ENCODE results near the gene C2CD4A.

C2CD4A gene

DNA sequence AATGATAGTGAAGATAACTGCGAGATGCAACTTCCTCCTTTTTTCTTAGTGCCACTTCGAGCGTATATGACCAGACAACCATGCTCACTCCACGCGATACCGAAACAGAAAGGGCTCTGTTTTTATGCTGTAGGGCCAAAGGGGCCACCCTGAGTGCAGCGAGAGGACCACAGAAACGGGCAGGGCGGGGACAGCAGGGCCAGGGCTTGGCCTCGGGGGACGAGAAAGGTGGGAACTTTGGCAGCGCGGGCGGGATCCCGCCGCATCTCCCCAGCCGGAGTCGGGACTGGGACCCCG, 7.0 kb upstream of the C2CD4A start:
- no peak for DNase-seq (ENCODE audit: low read depth in 2 of 2)

DNA sequence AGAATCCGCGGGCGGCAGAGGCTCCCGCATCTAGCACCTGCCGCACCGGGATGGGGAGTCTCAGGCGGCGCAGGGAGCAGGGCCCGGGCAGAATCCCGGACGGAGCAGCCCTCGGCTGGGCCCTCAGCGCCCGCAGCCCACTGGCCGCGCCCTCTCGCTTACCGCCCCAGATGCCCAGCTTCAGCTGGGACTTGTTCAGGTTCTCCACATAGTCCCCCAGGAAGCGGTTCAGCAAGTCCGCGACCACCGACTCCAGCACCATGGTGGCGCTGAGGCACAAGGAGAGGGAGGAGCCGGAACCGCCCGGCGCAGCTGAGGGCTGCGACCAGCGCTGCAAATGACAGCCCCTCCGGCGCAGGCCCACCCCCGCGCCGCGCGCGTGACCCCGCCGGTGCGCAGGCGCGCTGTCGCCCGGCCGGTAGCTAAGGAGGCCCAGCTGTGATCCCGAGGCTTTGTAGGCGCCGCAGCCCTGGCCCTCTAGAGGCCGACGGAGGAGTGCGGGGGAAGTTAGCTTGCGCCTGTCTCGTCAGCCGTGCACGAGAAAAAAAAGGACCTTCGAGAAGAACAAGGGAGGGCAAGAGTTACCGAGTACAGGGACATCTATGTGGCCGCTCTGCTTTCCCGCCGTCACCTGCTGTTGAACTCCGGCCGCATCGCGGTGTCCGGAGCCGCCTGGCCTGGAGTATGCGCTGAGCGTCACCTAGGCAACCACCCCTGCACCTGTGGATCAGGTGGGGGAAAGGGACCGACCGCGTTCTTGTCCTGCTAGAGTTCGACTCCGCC, 6.5 kb upstream of the C2CD4A start, which contains the start of gene VPS13C:
Gene VPS13C (minus strand): TSS at position 335 of the 783 bp plus-strand sequence. CDS start 73 bp downstream, at position 262.
- peak; percentile 78 to 84 for DNase-seq (ENCODE audit: low read depth in 2 of 2)

DNA sequence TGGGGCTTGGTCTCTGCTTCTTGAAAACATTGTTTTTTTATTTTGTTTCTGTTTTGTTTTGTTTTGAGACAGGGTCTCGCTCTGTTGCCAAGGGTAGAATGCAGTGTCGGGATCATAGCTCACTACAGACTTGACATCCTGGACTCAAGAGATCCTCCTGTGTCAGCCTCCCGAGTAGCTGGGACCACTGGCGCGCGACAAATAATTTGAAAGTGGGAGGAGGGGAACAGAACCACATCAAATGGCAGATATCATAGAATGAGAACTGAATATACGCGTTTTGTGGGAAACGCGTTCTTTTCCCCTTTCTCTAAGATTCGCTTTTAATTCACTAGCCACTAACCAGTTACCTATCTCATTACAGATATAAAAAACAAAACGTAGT, 5.9 kb upstream of the C2CD4A start:
- no peak for DNase-seq (ENCODE audit: low read depth in 2 of 2)

DNA sequence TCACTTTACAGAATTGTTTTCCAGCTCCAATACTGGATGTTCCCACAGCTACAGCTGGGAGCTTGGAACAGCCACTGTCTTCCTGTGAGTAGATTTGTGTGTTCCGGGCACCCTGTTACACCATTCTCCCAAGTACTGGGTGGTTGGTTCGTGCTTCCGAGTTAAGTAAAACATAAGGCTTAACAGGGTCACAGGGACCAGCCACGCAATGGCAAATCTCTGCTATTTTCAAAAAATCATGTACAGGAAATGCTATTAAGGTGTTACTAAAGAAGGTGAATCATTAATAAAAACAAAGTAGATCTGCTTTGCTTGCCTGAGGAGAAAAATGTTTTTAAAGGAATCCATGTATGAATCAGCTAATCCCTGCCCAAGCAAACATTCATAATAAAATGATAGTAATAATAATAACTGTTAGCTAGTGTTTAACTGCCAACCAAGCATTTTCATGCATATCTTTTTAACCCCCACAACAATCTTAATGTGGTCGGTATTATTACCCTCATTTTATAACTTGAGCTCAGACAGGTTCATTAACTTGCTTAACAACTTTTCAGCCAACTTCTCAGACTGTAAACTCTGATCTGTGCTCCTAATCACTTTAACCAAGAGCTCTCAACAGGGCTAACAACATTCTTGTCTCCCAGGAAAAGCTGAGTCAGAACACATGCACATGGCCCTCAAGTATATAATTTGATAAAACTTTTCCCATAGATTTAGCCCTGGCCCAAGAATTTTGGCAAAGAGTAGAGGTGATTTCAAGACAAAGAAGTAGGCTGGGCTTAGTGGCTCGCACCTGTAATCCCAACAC, 2.7 kb upstream of the C2CD4A start:
- DNase-seq (ENCODE audit: low read depth in 2 of 2), result no peak

DNA sequence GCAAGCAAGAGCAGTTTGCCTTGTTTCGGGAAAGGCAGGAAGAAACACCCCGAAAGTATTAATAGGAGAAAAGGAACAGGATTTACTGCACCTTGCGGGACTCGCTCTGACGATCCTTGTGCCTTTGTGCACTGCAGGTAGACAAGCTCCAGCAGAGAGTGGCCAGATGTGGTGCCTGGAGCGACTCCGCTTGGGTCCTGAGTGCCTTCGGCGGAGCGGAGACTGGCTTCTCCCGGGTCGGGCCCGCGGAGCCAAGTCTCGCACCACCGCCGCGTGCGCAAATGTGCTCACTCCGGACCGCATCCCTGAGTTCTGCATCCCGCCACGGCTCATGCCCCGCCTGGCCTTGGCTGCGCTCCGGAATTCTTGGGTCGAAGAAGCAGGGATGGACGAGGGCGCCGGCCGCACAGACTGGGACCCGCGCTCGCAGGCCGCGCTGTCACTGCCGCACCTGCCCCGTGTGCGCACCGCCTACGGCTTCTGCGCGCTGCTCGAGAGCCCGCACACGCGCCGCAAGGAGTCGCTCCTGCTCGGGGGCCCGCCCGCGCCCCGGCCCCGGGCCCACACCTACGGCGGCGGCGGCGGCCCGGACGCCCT, 769 bp downstream of the C2CD4A start:
- DNase-seq (ENCODE audit: low read depth in 2 of 2), result no peak

DNA sequence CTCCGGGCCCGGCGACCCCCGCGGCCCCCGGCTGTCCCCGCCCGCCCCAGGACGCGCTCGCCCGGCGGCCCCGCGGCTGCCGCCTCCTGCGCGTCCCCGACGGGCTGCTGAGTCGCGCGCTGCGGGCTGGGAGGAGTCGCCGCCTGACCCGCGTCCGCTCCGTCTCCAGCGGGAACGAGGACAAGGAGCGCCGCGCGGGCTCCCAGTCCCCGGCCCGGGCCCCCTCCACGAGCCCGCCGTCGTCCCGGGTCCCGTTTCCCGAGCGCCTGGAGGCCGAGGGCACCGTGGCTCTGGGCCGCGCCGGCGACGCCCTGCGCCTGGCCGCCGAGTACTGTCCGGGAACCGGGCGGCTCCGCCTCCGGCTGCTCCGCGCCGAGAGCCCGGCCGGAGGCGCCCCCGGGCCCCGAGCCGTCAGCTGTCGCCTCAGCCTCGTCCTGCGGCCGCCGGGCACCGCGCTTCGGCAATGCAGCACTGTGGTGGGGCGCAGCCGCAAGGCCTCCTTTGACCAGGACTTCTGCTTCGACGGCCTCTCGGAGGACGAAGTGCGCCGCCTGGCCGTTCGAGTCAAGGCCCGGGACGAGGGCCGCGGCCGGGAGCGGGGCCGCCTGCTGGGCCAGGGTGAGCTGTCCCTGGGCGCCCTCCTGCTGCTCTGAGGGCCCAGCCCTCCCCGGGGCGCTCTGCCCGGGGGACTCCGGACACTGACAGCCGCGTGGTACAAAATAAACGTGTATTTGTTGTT, 1.5 kb downstream of the C2CD4A start:
- no peak for DNase-seq (ENCODE audit: low read depth in 2 of 2)

DNA sequence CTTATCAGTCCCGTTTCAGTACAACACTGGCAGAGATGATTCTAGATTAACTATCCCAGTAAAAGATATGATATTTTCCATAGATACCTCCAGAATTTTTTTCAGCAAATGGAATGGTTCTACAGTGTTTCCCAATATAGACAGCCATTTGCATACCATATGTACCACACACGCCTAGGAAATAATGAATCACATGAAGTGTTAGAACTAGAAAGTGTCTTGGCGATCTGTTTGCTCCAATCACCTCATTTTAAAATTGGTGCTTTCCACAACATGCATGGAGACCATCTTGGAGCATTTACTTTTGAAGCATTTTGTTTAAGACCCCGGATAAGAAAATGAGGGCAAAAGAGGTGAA, 2.0 kb downstream of the C2CD4A start:
- no peak for DNase-seq (ENCODE audit: low read depth in 2 of 2)

DNA sequence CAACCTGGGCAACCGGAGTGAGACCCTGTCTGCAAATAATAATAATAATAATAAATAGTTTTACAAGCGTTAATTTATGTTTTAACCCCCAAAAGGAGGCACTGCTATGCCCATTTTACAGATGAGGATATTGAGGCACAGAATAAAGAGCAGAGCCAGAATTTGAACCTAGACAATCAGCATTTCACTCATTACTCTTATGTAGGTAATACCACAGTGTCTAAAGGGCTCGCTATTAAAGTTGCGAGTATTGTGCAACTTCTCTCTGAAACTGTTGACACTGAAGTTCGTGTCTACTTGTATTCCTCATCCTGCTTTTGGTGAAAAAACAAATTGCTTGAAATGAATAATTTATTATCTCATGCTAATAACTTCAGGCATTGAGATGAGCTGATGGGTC, 2.8 kb downstream of the C2CD4A start:
- no peak for DNase-seq (ENCODE audit: low read depth in 2 of 2)

DNA sequence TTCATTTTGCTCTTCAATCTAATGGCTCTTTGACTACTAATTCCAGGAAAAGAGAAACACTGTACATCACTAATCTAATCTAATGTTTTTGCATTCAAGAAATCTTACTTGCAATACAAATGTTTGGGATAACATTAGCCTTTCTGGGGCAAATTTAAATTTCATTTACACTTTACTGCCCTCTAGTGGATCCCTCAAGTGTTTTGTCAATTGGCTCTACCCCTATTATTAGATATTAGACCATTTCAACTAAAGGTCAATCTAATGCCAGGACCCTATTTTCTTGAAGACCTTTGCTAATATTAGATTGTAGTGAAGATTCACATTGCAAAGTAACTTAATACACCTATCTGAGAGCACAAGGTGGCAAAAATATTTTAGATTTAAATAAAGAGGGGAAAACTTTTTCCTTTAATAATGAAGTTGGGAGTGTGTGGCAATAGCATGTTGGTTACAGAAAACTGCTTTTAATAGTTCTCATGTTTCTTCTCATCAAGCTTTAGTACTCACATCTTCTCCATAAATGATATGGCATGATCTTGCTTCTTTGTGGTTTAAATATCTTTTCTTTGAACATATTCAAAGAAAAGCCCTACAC, 5.0 kb downstream of the C2CD4A start:
- no peak for DNase-seq (ENCODE audit: low read depth in 2 of 2)

DNA sequence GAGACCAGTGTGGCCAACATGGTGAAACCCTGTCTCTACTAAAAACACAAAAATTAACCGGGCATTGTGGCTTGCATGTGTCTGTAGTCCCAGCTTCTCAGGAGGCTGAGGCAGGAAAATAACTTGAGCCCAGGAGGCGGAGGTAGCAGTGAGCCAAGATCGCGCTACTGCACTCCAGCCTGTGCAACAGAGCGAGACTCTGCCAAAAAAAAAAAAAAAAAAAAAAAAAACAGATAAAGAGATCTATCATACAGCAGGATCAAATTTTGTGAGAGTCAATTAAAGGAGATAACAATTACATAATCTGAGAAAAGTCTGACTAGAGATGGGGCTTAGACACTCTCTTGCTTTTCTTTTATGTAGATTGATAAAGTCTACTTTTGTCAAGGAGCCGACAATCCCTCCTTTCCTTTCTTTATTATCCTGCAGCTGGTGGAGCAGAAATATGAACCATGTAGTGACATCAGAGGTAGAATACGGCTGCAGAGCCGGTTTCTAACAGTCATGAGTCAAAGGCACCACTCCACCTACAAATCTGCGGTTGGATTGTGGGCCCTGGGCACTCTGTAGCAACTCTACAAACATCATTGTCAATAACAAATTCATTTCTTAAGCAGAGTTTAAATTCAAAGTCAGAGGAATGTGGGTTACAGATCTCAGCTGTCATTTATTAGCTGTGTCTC, 9.0 kb downstream of the C2CD4A start:
- DNase-seq (ENCODE audit: low read depth in 2 of 2), result no peak

DNA sequence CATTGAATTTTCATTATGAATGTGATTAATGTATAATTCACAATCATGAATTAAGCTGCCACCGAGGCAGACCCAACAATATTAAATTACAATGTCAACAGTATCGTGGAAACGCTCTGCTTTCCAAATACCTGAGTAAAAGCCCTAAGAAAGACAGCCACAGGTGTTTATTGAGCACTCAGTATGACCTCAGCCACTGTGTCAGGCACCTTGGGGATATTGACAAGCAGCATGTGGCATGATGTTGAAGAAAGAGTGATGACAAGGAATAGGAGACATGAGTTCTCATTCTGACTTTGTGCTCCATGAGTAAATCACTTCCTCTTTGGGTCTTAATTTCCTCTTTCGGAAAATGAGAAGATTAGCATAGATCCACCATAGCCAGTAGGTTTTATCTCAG, 12.8 kb downstream of the C2CD4A start:
- no peak for DNase-seq (ENCODE audit: low read depth in 2 of 2)

DNA sequence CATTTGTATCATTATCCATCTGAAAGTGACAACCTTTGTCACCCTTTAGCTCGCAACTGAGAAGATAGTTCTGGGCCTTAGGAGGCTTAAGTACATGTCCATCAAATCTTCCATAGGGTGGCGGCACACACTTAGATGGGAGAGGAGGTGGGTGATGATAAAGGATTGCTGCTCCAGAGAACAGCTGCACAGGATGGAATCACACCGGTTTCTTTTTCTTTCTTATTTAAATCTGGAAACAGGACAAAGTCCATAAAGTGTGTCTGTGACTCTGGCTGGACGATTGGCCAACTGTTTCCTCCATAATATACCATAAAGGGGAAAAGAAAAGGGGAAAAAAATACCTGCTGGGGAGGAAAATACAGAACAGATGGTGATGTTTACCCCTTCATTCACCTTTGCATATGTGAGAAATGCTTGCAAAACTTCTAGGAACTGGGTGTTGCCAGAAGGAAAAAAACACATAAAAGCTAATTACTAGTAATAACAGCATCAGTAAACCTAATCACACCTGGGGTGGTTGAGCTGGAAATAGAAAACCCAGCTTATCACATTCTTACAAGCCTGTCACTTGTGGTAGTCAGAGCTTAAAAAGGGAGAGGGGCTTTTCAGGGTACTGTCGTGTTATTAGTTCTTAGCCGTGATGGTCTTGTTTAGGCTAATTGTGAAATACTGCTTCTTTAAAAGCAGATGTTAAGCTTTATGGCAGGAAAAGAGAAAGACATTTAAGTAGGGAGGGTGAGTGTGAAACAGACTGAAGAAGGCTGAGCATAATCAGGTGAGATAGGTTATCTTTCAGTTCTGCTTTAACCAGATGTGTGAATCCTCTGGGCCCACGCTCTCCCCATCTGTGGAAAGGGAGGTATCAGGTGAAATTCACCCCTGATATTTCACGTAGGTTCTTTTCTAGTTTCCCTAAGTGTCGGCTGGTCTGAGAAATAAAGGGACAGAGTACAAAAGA, 16.7 kb downstream of the C2CD4A start:
- DNase-seq (ENCODE audit: low read depth in 2 of 2), result no peak

DNA sequence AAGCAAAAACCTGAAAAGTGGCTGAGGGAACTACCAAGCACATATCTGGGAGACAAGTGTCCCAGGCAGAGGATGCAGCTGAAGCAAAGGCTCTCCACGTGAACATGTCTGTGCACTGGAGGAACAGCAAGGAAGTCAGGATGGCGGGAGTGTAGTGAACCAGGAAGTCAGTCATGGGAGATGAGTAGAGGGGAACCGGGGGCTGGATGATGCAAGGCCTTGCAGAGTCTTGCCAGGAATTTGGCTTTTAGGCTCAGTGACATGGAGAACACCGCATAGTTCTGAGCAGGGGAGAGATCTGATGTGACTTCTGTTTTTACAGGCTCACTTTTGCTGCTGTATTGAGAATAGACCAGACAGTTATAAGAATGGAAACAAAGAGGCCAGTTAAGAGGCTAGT, 19.0 kb downstream of the C2CD4A start:
- DNase-seq (ENCODE audit: low read depth in 2 of 2), result no peak

DNA sequence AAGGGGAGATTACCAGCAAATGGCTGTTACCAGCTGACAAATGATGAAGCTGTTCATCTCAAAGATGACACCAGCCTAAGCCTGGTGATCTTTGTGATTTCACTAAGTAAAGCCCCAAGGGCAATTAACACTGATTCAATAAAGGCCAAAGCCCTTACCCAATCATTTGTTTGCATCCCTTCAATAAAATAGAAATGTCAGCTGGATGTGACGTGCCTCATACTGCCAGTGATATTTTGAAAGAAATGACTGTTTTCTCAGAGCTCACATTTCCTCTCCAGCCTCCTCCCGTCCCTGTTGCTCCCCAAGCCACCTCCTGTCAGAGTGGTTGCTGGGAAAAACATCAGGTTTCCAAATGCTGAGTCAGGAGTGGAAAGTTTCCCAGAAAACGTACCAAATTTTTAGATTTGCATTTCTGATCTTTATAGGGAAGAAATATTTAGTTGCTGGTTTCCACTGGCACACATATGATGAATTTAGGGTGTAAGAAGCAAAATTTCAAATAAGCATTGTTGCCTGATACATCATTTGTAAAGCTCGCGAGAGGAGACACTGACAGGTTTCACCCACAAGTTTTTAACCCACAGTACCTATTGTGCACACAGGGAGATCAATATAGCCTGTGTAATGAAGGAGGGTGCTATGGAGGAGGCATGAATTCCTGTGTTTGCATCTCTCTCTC, 21.0 kb downstream of the C2CD4A start:
- DNase-seq (ENCODE audit: low read depth in 2 of 2), result no peak

DNA sequence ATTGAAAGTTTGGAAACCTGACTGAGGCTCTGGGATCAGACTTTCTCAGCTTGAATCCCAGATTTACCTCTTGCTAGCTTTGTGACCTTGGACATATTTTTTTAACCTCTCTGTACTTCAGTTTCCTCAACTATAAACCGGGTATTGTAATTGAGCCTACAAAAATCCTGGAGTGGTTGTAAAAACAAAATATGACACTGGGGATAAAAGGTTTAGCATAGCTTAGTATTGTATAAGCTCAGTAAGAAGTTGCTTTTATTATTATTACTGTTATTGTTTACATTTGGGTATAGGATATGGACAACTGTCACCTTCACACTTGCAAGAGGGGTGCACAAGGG, 21.5 kb downstream of the C2CD4A start:
- no peak for DNase-seq (ENCODE audit: low read depth in 2 of 2)

DNA sequence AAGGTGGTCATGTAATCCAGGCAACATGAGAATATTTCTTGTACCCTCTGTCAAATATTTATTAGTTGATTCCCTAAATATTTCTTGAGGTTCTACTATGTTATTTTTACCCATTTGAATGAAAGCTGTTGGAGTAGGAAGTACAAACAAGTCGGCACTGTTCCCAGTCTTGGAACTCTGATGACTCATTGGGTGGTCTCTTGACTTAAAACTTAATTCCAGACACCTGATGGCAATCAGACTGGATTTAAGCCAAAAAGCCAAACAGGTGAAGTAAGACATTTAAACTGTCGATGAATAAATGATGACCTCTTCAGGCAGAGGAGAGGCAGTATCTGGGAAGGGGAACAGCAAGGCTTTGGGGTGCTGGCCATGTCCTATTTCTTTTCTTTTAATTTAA, 22.8 kb downstream of the C2CD4A start:
- DNase-seq (ENCODE audit: low read depth in 2 of 2), result no peak

DNA sequence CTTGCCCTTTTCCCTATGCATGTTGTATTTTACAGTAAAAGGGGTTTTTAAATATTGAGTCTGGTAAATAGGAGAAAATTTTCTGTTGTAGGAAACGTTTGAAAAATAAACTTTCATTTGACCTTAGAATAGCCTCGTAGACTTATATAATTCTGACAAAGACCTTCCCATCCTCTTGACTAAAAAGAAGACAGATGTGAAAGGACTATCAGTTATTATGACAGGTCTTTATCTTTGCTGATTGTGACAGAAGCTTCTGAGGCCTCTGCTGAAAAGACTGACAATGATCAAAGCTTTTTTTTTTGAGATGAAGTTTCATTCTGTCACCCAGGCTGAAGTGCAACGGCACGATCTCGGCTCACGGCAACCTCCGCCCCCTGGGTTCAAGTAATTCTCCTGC, 24.2 kb downstream of the C2CD4A start:
- DNase-seq (ENCODE audit: low read depth in 2 of 2), result no peak

DNA sequence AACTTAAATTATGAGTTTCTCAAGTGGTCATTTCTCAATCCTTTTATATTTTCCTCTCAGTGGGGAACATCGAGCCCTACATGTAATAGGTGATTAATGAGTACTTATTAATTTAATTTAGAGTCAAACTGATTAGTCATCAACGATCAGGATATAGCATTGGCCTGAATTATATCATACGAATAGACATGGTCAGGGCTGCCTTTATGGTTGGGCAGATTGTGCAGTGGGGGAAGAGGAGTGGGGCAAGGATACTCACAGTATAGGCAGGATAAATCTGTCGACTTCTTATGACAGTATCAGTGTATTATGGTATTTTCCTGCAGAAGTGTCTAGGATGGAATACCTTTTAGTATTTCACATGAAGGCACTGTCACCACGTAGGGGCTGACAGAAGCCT, 27.0 kb downstream of the C2CD4A start:
- no peak for DNase-seq (ENCODE audit: low read depth in 2 of 2)

DNA sequence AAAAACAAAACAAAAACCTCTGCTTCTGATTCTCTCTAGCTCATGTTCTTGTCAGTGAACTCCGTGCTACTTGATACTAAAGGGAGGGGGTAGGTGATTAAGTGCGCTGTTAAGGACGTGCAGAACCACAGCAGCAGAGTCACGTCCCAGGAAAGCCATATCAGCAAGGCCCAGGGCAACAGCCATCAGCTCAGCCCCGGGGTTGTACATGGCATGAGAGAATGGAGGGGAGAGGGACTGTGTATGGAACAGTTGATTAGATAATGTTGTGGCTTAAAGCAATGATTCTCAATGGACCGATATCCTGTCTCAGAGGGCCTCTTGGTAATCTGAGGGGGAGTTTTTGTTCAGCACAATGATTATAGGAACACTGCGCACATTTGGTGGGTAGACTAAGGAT, 27.6 kb downstream of the C2CD4A start:
- DNase-seq (ENCODE audit: low read depth in 2 of 2), result no peak

DNA sequence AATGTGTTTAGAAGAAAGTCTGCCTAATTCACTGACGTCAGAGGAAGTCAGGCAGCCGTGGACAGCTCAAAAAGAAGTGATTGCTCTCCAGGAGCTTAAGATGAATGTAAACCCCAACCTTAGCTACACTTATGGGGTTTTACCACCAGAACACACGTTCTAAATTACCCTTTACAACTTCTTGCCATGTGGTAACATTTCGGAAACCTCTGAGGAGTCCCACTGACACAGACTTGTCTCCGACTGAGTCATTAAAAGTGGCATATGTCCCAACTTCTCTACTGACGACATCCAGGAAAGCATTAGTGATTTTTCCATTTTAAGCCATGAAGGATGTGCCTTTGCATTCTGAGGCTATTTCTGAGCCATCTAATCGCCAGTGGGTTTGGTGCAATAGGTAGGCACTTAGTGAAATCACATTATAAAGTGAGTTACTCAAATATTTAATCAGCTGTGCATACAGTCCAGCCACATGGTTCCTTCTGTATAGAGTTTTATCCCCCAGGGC, 32.4 kb downstream of the C2CD4A start:
- no peak for DNase-seq (ENCODE audit: low read depth in 2 of 2)
